Panc1 (cell line): Measurements from ENCODE around the gene HMGB1. TPM values are rescaled to one million over a fixed set of nuclear protein-coding genes. Genes with fewer than 3 reads are reported as not detected.

ENCODE experiments used
- ATAC-seq: fragments of 200-7000 bp; cut with Tn5 transposase; 2 replicates; pipeline ENCODE4 v1.9.1; 2020; ENCODE audit warnings: mild to moderate bottlenecking, moderate library complexity
- BruUV-seq: library from RNA; stranded (reverse); fragments of 400-500 nt; replicated peaks from 2 replicates; lab custom pipeline; 2021; lab: Mats Ljungman, UMichigan
- CTCF ChIA-PET: fragments of 300-600 bp; sonication (Branson Sonifier 250); formaldehyde crosslinking; loops from one replicate; lab custom pipeline; 2022; ENCODE audit warnings: antibody characterized with exemption; lab: Charles Lee
- POLR2A ChIA-PET: fragments of 300-600 bp; sonication (Branson Sonifier 250); formaldehyde crosslinking; loops from one replicate; lab custom pipeline; 2022; ENCODE audit warnings: antibody characterized with exemption; lab: Charles Lee
- DNase-seq: peaks from one replicate; pipeline ENCODE4 v3.0.0-alpha.2; 2010; ENCODE audit warnings: low read depth, low spot score
- H3K27ac ChIP-seq: 2 replicates; pipeline ENCODE4 v1.5.1; 2011; ENCODE audit warnings: mild to moderate bottlenecking, low read length, inconsistent platforms
- H3K27me3 ChIP-seq: fragments of 200-500 bp; sonication (Bioruptor generic); 2 replicates; pipeline ENCODE4 v1.6.0; 2014; ENCODE audit warnings: low read length, inconsistent platforms; ENCODE audit not compliant: control insufficient read depth, insufficient read depth
- H3K36me3 ChIP-seq: fragments of 200-500 bp; sonication (Bioruptor generic); 2 replicates; pipeline ENCODE4 v1.5.1; 2014; ENCODE audit warnings: inconsistent platforms, mild to moderate bottlenecking, low read length, moderate library complexity; ENCODE audit not compliant: control insufficient read depth, insufficient read depth
- H3K4me1 ChIP-seq: 2 replicates; pipeline ENCODE4 v1.5.1; 2011; ENCODE audit warnings: inconsistent platforms, mild to moderate bottlenecking, low read length, moderate library complexity; ENCODE audit not compliant: control insufficient read depth, insufficient read depth
- H3K4me3 ChIP-seq, 2 experiments: 2 replicates each; pipeline ENCODE4 v1.5.1; 2011 to 2012; ENCODE audit warnings: low read depth in 2 of 2, low read length in 2 of 2, mild to moderate bottlenecking in 2 of 2, inconsistent platforms in 1 of 2, moderate library complexity in 1 of 2
- H3K9me3 ChIP-seq: fragments of 200-500 bp; sonication (Bioruptor generic); 2 replicates; pipeline ENCODE4 v1.5.1; 2014; ENCODE audit warnings: low read depth, mild to moderate bottlenecking, inconsistent platforms, low read length, moderate library complexity; ENCODE audit not compliant: control insufficient read depth, insufficient read depth
- CTCF ChIP-seq: fragments of 450-650 bp; IDR thresholded peaks from 2 replicates; pipeline ENCODE4 v1.5.1; 2017; ENCODE audit warnings: mild to moderate bottlenecking
- POLR2AphosphoS5 ChIP-seq: IDR thresholded peaks from 2 replicates; pipeline ENCODE4 v1.6.1; 2012; ENCODE audit warnings: mild to moderate bottlenecking, low read depth, low read length, moderate library complexity
- REST ChIP-seq, 2 experiments: IDR thresholded peaks; 2 replicates each; pipeline ENCODE4 v1.6.1; 2011 to 2012; ENCODE audit warnings: low read depth in 2 of 2, control low read depth in 1 of 2, low read length in 1 of 2, mild to moderate bottlenecking in 1 of 2, moderate library complexity in 1 of 2; ENCODE audit not compliant: insufficient read depth in 1 of 2
- SIN3A ChIP-seq: IDR thresholded peaks from 2 replicates; pipeline ENCODE4 v1.6.1; 2012; ENCODE audit warnings: low read depth, mild to moderate bottlenecking, low read length, moderate library complexity, borderline replicate concordance; ENCODE audit not compliant: insufficient read depth
- TCF7L2 ChIP-seq: IDR thresholded peaks from 2 replicates; pipeline ENCODE4 v1.6.1; 2011; ENCODE audit warnings: mild to moderate bottlenecking, low read depth, low read length, inconsistent platforms
- in situ Hi-C: cut with HindIII; loops from 2 replicates; pipeline ENCODE4 v1.10.0; 2016; ENCODE audit warnings: low sequenced_read_pairs, low pct_unique_long_range_greater_than_20kb
- intact Hi-C: fragments of 100-400 bp; cut with micrococcal nuclease; formaldehyde crosslinking; loops from one replicate; pipeline ENCODE4 v1.10.0; 2022; ENCODE audit not compliant: unreplicated experiment
- total RNA-seq: library from RNA; stranded (reverse); gene quantifications from one replicate; pipeline ENCODE4 v1.2.1, GENCODE V29; 2021; ENCODE audit not compliant: unreplicated experiment

The HMGB1 gene
- total RNA-seq, 1 experiment from 2014 or later: 386 TPM

- H3K27me3 ChIP-seq: no peaks in the 10 kb centered on the region
- DNase-seq: no peak
- BruUV-seq: no TSS peak
- ChIA-PET CTCF (no interaction called here), POLR2A (interaction anchor here (0.6 kb wide), 1 partner anchor 260 kb away, joined by 6 read pairs; no protein-coding TSS in a partner anchor)
- no peaks in the 10 kb centered on the region for H3K9me3 ChIP-seq
- H3K4me1 ChIP-seq: 0 out of 2 replicates have a peak, but pooled peaks cover 3% of the 10 kb centered on the region
- no peak overlapping the region for H3K4me3 ChIP-seq
- no peak for TF ChIP-seq TCF7L2
- TF ChIP-seq SIN3A: no peak
- no peak for TF ChIP-seq POLR2AphosphoS5
- TF ChIP-seq REST (IDR thresholded peaks at IDR 0.05; ENCODE audit: insufficient read depth in 1 of 2, low read depth in 2 of 2, low read length in 1 of 2): no peak
- TF ChIP-seq CTCF: no peak
- H3K27ac ChIP-seq: no peak overlapping the region
- no peaks in the 10 kb centered on the region for H3K36me3 ChIP-seq
- no peak for ATAC-seq
- intact Hi-C loops: no loop called here
- in situ Hi-C loops: no loop called here
Observed at GRCh38 chr13:30450066-30450465, 15.7 kb downstream of the HMGB1 start.

GRCh38 chr13:30448441-30448840 lies 17.3 kb downstream of the HMGB1 start:
- no peak for TF ChIP-seq CTCF
- no peak for TF ChIP-seq REST (IDR thresholded peaks at IDR 0.05; ENCODE audit: insufficient read depth in 1 of 2, low read depth in 2 of 2, low read length in 1 of 2)
- no peak for TF ChIP-seq SIN3A
- no peak for TF ChIP-seq POLR2AphosphoS5
- no peak for TF ChIP-seq TCF7L2
- Histone ChIP-seq H3K4me3 (no peak overlapping the region), H3K36me3 (no peaks in the 10 kb centered on the region), H3K27ac (no peak overlapping the region), H3K27me3 (no peaks in the 10 kb centered on the region), H3K9me3 (no peaks in the 10 kb centered on the region), H3K4me1 (0 out of 2 replicates have a peak, but pooled peaks cover 3% of the 10 kb centered on the region)
- ChIA-PET POLR2A (no interaction called here), CTCF (no interaction called here)
- intact Hi-C loops: no loop called here
- BruUV-seq: no TSS peak
- ATAC-seq (no peak), DNase-seq (no peak)
- in situ Hi-C loops: no loop called here
